ENCODE measurements around the gene SLC12A2.

DNA sequence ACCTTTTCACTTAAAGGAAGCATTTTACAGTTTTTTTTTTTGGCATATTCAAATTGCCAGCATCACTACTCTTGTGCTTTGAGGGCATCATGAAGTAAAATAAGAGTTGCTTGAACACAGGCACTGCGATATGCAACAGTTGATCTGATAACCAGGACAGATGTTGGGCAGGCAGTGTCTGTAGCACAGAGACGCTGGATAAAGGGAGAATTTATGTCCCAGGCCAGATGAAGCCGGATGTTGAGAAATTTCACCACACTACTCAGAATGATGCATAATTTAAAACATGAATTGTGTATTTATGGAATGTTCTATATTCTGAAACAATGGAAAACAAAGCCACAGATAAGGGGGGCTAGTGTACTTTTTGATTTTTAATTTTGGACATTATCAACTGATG is 71.4 kb downstream of the SLC12A2 start:
- TF ChIP-seq, protein P1, sequence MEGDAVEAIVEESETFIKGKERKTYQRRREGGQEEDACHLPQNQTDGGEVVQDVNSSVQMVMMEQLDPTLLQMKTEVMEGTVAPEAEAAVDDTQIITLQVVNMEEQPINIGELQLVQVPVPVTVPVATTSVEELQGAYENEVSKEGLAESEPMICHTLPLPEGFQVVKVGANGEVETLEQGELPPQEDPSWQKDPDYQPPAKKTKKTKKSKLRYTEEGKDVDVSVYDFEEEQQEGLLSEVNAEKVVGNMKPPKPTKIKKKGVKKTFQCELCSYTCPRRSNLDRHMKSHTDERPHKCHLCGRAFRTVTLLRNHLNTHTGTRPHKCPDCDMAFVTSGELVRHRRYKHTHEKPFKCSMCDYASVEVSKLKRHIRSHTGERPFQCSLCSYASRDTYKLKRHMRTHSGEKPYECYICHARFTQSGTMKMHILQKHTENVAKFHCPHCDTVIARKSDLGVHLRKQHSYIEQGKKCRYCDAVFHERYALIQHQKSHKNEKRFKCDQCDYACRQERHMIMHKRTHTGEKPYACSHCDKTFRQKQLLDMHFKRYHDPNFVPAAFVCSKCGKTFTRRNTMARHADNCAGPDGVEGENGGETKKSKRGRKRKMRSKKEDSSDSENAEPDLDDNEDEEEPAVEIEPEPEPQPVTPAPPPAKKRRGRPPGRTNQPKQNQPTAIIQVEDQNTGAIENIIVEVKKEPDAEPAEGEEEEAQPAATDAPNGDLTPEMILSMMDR (IDR thresholded peaks at IDR 0.05) = no peak
- no peak for TF ChIP-seq POLR2A (IDR thresholded peaks at IDR 0.05)

Data from uterus (tissue), 2 donors.